Raji (cell line): ENCODE measurements around the gene MYO15A.

Experiments
- POLR2A ChIP-seq: IDR thresholded peaks from 2 replicates; pipeline ENCODE4 v1.6.1; 2011; ENCODE audit warnings: low read depth, low read length, control low read depth; ENCODE audit not compliant: insufficient read depth

The MYO15A gene

DNA sequence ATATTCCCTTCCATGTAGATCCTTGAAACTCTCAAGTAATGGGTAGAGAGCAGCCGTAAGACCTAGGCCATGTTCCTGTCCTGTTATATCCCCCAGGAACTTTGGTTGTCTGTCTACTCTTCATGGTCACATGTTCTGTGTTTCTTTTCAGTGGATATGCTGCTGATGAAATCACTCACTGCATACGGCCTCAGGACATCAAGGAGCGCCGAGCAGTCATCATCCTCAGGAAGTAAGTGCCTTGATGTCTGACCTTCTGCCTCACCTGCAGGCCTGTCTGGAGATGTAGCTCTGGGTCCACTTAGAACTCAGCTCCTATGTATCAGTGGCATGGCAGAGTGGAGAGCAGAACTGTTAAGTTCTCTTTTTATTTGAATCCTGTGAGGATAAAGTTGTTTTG is 86.2 kb downstream of the MYO15A start:
- no peak for TF ChIP-seq POLR2A

DNA sequence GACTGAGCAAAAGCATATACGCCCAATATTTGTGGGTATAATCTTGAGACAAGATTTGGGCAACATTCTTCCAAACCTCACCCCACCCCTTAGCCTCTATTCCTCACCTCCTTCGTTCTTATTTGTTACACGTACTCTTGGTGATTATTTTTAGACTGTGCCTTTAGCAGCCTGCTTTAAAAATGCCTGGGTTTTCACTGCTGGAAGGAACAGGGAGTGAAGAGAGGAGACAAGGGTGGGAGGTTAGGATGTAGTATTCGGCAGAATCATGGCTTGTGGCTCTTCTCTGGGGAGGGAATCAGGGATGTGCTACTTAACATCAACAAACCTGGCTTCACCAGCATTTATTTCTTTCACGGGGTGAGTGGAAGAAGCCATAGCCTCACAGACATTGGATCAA is 86.7 kb downstream of the MYO15A start:
- no peak for TF ChIP-seq POLR2A

DNA sequence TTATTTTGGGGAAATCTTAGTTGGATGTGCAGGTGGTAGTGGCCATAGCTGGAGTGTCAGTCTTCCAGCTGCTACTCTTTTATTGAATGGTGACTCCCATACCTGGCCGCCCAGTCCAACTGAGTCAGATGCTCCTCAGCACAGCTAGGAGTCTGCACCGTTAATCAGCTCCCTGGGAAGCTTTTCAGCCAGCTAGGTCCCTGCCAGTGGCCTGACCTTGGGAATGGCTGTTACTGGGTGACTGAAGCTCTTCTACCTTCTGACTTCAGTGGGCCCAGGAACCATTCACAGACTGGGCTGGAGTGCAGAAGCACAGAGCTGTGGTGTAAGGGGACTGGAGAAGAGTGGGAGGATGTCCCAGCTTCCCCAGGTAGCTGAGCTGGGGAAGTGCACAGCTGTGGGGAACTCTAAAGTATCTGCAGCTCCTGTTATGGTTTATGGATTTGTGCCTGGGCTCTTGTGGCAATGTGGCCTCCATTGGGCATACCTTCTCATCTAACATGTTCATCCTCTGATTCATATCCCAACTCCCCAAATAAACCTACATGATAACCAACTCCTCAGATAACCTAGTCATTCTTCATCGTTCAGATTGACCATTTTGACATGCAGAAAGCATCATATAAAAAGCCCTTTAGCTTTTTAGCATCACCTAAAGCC is 89.1 kb downstream of the MYO15A start:
- TF ChIP-seq POLR2A, result no peak

DNA sequence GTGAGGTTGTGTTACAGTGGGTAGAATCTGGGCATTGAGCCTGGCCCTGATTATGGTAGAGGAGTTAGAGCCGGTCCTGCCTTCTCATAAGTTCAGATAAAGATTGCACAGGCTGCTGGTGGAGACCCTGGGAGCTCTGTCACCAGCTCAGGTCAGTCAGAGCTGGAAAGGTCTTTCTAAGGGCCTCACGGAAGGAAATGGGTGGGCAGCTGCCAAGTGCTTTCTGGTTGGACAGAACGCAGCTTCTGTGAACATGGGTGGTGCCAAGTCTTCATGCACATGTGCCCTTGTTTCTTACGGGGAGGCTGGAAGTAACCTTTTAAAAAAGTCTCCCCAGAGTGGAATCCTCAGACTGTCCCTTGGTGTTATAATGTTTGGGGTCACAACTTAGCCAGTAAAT is 90.0 kb downstream of the MYO15A start:
- no peak for TF ChIP-seq POLR2A

DNA sequence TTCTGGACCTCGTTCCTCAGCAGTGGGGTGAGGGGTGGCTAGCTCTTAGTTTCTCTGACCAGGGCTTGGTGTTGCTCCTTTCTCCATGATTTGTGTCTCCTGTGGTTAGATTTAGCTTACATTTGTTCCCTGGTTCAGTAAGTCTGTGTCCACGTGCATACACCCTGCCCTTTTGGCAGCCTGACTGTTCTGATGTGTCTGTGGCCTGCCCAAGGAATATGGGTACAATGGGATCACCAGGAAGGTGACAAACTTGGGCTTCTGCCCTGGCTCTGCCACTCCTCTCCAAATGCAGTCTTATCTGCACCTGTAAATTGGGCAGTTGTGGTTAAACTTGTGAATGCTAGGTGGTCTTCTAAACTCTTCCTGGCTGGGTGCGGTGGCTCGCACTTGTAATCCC is 92.6 kb downstream of the MYO15A start:
- TF ChIP-seq POLR2A, result no peak

DNA sequence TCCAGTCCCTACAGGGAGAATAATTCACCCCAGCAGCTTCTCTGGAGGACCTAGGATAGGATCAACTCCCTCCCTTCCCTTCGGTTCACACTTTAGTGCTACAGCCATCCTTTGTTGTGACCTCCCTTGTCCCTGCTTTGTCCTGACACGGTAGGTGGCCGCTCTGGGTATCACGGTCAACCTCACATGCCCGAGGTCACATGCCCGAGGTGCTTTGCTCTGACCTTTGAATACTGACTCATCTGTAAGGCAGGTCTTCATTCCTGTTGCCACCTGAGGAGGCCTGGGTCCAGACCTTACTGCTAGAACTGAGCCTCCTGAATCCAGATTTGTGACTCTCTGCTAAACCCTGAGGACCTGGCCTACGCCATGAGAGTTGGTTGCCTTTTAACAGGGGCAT is 94.8 kb downstream of the MYO15A start:
- TF ChIP-seq POLR2A, result no peak

DNA sequence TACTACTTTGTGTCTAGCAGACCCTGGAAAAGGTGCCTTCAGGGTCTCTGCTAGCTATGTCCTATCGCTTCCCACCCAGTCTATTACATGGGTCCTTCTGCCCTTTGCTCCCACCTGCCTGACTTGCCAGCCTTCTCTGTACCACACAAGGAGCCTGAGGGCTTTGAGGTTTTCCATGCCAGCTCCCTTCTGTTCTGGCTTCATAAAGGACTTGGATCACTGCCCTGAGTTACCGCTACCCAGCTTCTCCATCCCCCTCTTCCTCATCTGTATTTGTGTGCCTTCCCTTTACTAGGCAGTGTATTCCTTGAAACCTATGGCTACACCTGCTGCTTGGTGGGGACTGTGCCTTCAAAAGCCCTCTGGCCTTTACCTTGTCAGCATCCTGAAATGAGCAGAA is 97.3 kb downstream of the MYO15A start:
- TF ChIP-seq POLR2A, result no peak

DNA sequence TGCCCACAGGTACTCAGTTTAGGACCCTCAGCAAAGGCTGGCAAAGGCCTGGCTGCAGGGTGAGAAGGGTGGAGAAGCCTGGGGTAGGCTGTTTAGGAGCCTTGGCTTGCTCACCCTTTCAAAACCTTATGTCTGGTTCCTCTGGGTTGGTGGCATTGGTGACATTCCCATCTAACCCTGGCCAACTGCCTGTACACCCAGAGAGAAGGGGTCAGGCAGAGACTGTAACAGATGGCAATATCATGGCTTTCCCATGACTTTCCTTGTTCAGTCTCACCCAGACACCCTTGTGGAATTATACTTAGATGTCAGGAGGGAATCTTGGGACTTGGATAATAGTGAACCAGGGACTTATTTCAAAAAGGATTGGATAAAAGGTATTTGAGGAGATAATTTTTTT is 98.4 kb downstream of the MYO15A start:
- TF ChIP-seq POLR2A, result no peak

DNA sequence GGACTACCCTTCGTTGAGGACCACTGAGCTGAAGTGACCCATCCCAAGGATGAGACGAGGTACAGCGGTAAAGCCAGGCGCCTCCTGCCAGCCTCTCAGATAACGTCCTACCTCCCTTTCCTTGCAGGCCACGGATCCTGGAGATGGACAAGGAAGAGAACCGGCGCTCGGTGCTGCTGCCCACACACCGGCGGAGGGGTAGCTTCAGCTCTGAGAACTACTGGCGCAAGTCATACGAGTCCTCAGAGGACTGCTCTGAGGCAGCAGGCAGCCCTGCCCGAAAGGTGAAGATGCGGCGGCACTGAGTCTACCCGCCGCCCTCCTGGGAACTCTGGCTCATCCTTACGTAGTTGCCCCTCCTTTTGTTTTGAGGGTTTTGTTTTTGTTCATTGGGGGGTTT is 99.5 kb downstream of the MYO15A start:
- TF ChIP-seq POLR2A, result no peak

DNA sequence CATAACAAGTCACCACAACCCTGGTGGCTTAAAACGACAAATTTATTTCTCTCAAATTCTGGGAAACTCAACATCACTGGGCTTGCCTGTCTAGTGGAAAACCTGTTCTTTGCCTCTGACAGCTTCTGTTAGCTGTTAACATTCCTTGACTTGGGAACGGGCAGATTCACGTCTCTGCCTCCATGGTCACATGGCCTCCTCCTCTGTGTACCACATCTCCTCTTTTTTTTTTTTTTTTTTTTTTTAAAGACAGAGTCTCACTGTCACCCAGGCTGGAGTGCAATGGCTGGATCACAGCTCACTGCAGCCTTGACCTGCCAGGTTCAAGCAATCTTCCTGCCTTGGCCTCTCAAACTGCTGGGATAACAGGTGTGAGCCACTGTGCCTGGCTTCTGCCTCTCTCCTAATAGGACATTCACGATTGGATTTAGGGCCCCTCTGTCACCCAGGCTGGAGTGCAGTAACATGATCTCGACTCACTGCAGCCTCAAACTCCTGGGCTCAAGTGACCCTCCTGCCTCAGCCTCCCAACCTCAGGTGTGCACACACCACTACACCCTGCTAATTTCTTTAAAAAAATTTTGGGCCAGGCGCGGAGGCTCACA is 105.2 kb downstream of the MYO15A start:
- TF ChIP-seq POLR2A, result no peak

DNA sequence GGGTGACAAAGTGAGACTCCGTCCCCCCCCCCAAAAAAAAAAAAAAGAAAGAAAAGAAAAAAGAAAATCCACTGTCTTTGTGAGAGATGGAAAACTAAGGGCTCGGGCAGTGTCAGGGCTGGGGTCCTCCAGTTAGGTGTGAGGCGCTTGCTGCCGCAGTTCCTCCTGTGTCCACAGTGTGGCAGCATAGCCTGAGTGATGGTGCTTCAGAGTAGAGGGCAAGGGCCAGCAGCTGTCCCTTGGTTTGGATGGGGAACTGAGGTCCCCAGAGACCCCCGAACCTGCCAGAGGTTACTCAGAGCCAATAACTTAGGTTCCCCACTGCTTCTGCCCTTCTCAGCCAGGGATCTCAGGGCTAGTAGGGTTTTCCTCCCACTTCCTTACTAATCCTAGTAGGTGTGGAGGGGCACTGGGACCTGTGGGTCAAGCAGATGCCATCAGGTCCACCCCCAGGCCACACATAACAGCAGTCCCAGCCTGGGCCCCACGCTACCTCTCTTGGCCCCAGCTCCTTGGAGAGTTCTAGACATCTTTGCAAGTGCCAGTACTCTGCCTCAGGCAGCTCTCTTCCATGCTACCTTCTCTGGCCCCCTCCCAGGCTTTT is 109.0 kb downstream of the MYO15A start:
- TF ChIP-seq POLR2A, result no peak

DNA sequence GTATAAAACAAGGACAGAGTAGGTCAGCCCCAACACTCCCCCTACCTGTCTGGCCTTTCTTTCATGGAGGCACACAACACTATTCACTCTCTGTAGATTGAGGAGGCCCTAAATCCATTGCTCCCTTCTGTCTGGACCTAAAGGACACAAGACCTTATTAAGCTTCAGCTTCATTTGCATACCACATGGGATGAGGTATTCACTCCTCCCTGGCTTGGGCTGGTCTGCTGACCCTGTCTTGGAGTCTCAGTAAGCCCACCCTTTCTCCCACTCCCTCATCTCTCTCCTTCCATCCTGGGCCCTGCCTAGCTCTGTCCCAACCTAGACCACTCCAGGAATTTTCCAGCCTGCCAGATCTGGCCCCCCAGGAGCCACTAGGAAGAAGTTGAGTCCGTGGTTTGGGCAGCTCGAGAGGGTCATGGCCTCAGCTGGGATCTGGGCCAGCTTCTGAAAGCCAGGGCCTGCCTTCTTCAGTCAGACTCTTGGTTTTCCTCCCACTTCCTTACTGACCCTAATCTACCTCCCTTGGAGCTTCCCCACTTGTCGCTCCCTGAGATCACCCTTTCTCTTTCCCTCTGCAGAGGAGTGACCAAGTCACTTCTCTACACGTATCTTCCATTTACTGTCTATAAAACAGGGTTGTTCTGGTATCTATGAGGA is 110.3 kb downstream of the MYO15A start:
- no peak for TF ChIP-seq POLR2A

DNA sequence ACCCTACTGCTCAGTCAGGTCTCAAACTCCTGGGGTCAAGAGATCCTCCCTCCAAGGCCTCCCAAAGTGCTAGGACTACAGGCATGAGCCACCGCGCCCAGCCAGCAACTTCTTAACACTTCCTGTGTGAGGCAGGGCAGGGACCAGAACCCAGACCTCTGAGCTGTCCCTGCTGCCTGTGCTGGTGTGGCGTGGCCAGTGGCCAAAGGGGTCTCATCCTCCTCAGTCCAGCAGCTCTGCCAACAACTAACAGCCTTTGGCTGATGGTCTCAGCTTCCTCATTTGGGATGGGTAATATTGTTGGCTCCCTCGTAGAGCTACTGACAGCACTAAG is 115.5 kb downstream of the MYO15A start:
- TF ChIP-seq POLR2A, result no peak

DNA sequence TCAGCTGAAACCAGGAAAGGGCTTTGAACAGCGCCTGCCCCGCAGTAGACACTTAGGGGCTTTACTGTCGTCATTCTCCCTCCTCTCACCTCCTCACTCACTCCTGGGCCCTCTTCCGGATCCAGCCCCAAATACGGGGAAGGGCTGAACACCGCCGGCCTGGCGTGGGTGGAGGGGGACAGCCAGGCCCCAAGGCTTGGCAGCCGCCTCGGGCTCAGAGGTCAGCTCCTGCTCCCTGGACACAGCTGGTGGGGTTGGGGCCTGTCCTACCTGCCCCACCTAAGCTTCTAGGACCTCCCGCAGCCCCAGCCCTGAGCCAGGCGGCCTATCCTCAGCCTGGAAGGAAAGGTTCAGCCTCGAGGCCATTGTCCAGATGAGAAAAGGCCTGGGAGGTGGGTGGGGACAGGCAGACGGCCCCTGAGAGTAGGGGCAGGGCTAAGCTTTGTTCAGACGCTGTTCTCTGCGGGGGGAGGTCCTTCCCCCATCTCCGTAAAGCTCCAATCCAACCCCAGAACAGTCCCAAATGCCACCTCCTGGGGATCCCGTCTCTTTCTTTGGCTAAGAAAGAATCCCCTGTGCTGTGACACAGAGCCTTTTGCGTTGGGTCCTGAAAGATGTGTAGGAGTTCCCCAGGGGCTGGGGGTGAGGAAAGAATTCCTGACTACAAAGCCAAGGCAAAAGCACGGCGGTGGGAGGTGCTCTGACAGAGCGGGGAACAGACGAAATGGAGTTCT is 116.0 kb downstream of the MYO15A start:
- no peak for TF ChIP-seq POLR2A

DNA sequence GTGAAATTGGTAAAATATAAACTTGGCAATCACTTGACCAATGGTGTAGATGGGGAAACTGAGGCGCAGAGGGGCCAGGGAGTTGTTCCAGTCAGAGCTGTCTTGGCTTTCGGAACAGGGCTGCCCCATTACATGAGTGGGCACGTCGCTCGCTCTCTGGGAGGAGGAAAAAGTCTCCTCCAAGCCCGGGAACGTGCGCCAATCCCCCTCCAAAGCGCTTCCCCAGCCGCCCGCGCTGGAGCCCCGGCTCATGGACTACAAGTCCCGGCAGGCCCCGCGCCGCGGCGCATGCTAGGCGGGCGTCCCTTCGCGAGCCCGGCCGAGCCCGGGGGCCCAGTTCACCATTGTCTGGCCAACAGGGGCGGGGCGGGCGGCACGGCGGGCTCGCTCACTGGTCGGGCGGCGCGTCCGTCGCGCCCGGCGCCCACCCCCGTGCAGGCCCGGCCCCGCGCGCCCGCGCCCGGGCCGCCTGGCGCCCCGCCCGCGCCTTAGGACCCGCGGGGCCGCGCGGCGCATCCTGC is 116.6 kb downstream of the MYO15A start, which contains the start of gene LLGL1:
TSS of gene LLGL1 (plus strand) at position 515 of the 521 bp plus-strand sequence. CDS start 48 bp downstream, outside the sequence.
- TF ChIP-seq POLR2A, result peak; percentile 55

DNA sequence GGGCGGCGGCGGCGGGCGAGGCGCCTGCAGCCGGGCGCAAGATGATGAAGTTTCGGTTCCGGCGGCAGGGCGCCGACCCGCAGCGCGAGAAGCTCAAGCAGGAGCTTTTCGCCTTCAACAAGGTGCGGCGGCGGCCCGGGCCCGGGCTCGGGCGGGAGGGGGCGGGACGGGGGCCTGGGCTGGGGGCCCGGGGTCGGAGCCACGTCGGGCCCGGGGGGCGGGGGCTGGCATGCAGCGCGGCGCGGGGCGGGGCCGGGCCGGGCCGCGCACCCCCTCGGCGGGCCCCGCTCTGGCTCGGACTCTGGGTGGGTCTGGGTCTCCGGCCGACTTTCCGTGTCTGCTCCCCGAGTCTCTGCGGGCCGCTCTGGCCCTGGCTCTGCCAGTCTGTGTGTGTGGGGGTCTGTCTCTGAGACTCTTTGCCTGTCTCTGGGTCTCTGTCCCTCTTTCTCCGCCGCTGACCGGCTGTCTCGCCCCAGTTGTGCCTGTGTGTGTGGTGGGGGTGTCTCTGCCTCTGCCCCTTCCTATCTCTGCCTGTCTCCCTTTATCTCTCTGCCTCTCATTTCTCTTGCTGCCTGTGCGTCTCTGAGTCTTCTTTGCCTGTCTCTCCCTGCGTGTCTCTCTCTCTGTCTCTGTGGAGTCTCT is 117.2 kb downstream of the MYO15A start:
- no peak for TF ChIP-seq POLR2A
